Measurements from ENCODE around the gene GJC1.

The GJC1 gene

GRCh38 chr17:44847586-44847985 is 17.5 kb upstream of the GJC1 start, which contains the start of gene HIGD1B:
HIGD1B (plus strand) TSS chr17:44847883; CDS start chr17:44848153, 270 bp downstream.
- H3K4me3 ChIP-seq (ENCODE audit: low read length) = no peak within 1 kb of the TSS
- no peak for DNase-seq (ENCODE audit: low read depth)
- TF ChIP-seq, protein P1, sequence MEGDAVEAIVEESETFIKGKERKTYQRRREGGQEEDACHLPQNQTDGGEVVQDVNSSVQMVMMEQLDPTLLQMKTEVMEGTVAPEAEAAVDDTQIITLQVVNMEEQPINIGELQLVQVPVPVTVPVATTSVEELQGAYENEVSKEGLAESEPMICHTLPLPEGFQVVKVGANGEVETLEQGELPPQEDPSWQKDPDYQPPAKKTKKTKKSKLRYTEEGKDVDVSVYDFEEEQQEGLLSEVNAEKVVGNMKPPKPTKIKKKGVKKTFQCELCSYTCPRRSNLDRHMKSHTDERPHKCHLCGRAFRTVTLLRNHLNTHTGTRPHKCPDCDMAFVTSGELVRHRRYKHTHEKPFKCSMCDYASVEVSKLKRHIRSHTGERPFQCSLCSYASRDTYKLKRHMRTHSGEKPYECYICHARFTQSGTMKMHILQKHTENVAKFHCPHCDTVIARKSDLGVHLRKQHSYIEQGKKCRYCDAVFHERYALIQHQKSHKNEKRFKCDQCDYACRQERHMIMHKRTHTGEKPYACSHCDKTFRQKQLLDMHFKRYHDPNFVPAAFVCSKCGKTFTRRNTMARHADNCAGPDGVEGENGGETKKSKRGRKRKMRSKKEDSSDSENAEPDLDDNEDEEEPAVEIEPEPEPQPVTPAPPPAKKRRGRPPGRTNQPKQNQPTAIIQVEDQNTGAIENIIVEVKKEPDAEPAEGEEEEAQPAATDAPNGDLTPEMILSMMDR (IDR thresholded peaks at IDR 0.05; ENCODE audit: insufficient read depth, low read depth, low read length, missing control alignments) = no peak

DNA sequence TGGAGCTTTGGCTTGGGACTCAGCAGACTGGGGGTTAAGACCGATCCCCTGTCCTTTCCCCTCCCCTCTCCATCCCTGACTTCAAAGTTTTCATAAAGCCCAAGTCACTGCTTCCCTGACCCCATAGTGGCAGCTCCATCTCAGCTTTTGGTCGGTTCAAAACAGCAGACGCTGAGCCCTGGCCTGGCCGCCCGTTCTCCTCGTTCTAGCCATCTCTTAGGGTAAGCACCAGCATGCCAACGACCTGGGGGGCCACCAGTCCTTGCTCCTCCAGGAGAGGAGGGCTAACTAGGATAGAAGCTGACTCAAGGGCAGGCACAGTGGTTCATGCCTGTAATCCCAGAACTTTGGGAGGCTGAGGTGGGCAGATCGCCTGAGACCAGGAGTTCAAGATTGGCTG is 16.1 kb upstream of the GJC1 start:
- no peak for DNase-seq (ENCODE audit: low read depth)
- H3K4me3 ChIP-seq (ENCODE audit: low read length) = no peak overlapping the region
- TF ChIP-seq, protein P1 (IDR thresholded peaks at IDR 0.05; ENCODE audit: insufficient read depth, low read depth, low read length, missing control alignments) = no peak

- TF ChIP-seq, protein P1 (IDR thresholded peaks at IDR 0.05; ENCODE audit: insufficient read depth, low read depth, low read length, missing control alignments) = no peak
- DNase-seq (ENCODE audit: low read depth) = no peak
- H3K4me3 ChIP-seq (ENCODE audit: low read length) = no peak overlapping the region
Measured at GRCh38 chr17:44844390-44844830, 14.3 kb upstream of the GJC1 start.

- DNase-seq (ENCODE audit: low read depth) = no peak
- no peak overlapping the region for H3K4me3 ChIP-seq (ENCODE audit: low read length)
- TF ChIP-seq, protein P1 (IDR thresholded peaks at IDR 0.05; ENCODE audit: insufficient read depth, low read depth, low read length, missing control alignments) = no peak
Measured at GRCh38 chr17:44842748-44843147, 12.7 kb upstream of the GJC1 start.

- no peak for DNase-seq (ENCODE audit: low read depth)
- no peak overlapping the region for H3K4me3 ChIP-seq (ENCODE audit: low read length)
- TF ChIP-seq, protein P1 (IDR thresholded peaks at IDR 0.05; ENCODE audit: insufficient read depth, low read depth, low read length, missing control alignments) = no peak
Measured at GRCh38 chr17:44840936-44841335, 10.8 kb upstream of the GJC1 start.

DNA sequence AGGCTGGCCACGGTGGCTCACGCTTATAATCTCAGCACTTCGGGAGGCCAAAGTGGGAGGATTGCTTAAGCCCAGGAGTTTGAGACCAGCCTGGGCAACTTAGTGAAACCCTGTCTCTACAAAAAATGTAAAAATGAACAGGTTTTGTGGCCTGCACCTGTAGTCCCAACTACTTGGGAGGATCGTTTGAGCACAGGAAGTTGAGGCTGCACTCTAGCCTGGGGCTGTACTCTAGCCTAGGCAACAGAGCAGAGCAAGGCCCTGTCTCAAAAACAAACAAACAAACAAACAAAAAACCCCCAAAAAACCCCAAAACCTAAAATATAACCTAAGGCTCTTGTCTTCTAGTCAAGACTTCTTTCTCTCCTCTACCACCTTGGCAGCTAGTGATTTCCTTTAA is 10.2 kb upstream of the GJC1 start:
- TF ChIP-seq, protein P1 (IDR thresholded peaks at IDR 0.05; ENCODE audit: insufficient read depth, low read depth, low read length, missing control alignments) = no peak
- DNase-seq (ENCODE audit: low read depth) = no peak
- H3K4me3 ChIP-seq (ENCODE audit: low read length) = no peak overlapping the region

GRCh38 chr17:44837196-44837595 is 7.1 kb upstream of the GJC1 start:
- no peak overlapping the region for H3K4me3 ChIP-seq (ENCODE audit: low read length)
- TF ChIP-seq, protein P1 (IDR thresholded peaks at IDR 0.05; ENCODE audit: insufficient read depth, low read depth, low read length, missing control alignments) = no peak
- DNase-seq (ENCODE audit: low read depth) = peak; percentile 21

Measured in epithelial cell of esophagus (primary cell).